Prostate gland (tissue), 2 donors: Measurements from ENCODE around the gene EME2.
A peak's percentile ranks its signal among the peaks of the same experiment; 100 is the strongest.

Experiments used
- POLR2A ChIP-seq: fragments of 450-650 bp; IDR thresholded peaks from one replicate; pipeline ENCODE4 v1.6.1; 2016; ENCODE audit warnings: antibody characterized with exemption, mild to moderate bottlenecking
- TF ChIP-seq, protein P1 (sequence below), 4 experiments: fragments of 200-600 bp in 2 of 4; fragments of 450-650 bp in 2 of 4; sonication (generic) in 2 of 4; IDR thresholded peaks; 1 replicate in 3 of 4; 2 replicates in 1 of 4; pipeline ENCODE4 v1.5.1; 2016 to 2019; ENCODE audit warnings: antibody characterized with exemption in 4 of 4, mild to moderate bottlenecking in 2 of 4, moderate library complexity in 2 of 4

DNA sequence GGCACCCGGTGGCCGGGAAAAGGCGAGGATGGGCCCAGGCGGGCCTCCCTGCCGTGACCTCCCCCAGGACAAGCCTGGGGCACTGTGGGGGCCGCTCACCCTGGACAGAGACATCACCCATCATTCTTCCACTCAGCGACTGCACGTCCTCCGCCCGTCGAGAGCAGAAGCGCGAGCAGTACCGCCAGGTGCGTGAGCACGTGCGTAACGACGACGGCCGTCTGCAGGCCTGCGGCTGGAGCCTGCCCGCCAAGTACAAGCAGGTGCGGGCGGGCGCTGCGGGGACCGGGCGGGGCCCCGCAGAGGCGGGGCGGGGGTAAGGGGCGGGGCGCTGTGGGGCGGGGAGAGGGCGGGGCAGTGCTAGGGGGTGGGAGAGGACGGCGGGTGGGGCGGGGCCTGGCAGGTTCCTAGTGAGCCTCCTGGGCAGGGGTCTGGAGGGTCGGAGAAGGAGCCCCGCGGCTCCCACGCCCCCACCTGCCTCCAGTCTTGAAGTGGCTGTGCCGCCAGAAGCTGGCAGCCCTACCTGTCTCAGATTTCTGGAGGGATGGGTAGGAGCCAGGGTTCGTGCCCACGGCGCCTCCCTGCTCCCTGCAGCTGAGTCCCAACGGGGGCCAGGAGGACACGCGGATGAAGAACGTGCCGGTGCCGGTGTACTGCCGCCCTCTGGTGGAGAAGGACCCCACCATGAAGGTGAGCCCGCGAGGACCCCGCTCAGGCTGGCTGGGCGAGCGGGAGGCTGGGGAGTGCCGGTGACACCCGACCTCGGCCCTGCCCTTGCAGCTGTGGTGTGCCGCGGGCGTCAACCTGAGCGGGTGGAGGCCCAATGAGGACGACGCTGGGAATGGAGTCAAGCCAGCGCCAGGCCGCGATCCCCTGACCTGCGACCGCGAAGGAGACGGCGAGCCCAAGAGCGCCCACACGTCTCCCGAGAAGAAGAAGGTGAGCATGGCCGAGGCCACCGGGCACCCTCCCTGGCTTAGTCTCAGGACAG, 8.8 kb upstream of the EME2 start:
- TF ChIP-seq, protein P1, sequence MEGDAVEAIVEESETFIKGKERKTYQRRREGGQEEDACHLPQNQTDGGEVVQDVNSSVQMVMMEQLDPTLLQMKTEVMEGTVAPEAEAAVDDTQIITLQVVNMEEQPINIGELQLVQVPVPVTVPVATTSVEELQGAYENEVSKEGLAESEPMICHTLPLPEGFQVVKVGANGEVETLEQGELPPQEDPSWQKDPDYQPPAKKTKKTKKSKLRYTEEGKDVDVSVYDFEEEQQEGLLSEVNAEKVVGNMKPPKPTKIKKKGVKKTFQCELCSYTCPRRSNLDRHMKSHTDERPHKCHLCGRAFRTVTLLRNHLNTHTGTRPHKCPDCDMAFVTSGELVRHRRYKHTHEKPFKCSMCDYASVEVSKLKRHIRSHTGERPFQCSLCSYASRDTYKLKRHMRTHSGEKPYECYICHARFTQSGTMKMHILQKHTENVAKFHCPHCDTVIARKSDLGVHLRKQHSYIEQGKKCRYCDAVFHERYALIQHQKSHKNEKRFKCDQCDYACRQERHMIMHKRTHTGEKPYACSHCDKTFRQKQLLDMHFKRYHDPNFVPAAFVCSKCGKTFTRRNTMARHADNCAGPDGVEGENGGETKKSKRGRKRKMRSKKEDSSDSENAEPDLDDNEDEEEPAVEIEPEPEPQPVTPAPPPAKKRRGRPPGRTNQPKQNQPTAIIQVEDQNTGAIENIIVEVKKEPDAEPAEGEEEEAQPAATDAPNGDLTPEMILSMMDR (IDR thresholded peaks at IDR 0.05) = peak in 2 of 4 experiments; percentile 38 to 52
- TF ChIP-seq POLR2A = no peak
